ENCODE measurements around the gene INSYN2B.

The INSYN2B gene

GRCh38 chr5:169881702-169882303, 98.5 kb downstream of the INSYN2B start:
- DNase-seq = no peak

- DNase-seq = no peak
These were observed 99.5 kb downstream of the INSYN2B start for GRCh38 chr5:169880785-169881184.

- DNase-seq = no peak
These were observed 100.2 kb downstream of the INSYN2B start for GRCh38 chr5:169880012-169880663.

GRCh38 chr5:169876386-169876785, 103.9 kb downstream of the INSYN2B start:
- DNase-seq = no peak

- no peak for DNase-seq
These were observed 104.6 kb downstream of the INSYN2B start for GRCh38 chr5:169875731-169876130.

- DNase-seq = no peak
These were observed 105.1 kb downstream of the INSYN2B start for GRCh38 chr5:169875091-169875728.

- no peak for DNase-seq
These were observed 105.7 kb downstream of the INSYN2B start for GRCh38 chr5:169874621-169875020.

GRCh38 chr5:169873642-169874041, 106.7 kb downstream of the INSYN2B start:
- no peak for DNase-seq

GRCh38 chr5:169871826-169872490, 108.3 kb downstream of the INSYN2B start:
- DNase-seq = no peak

GRCh38 chr5:169870211-169870610, 110.1 kb downstream of the INSYN2B start:
- DNase-seq = no peak

GRCh38 chr5:169869066-169869465, 111.2 kb downstream of the INSYN2B start:
- no peak for DNase-seq

- DNase-seq = no peak
These were observed 112.9 kb downstream of the INSYN2B start for GRCh38 chr5:169867347-169867746.

- no peak for DNase-seq
These were observed 115.8 kb downstream of the INSYN2B start for GRCh38 chr5:169864483-169864882.

GRCh38 chr5:169862391-169862811, 117.9 kb downstream of the INSYN2B start:
- DNase-seq = no peak

GRCh38 chr5:169861934-169862333, 118.4 kb downstream of the INSYN2B start:
- no peak for DNase-seq

- DNase-seq = no peak
These were observed 118.9 kb downstream of the INSYN2B start for GRCh38 chr5:169861433-169861832.

- DNase-seq = no peak
These were observed 119.7 kb downstream of the INSYN2B start for GRCh38 chr5:169860585-169860984.

GRCh38 chr5:169856571-169856970, 123.7 kb downstream of the INSYN2B start:
- DNase-seq = no peak

GRCh38 chr5:169851321-169851850, 128.9 kb downstream of the INSYN2B start:
- no peak for DNase-seq

GRCh38 chr5:169850409-169850808, 129.9 kb downstream of the INSYN2B start:
- no peak for DNase-seq

GRCh38 chr5:169848792-169849191, 131.5 kb downstream of the INSYN2B start:
- DNase-seq = no peak

- no peak for DNase-seq
These were observed 132.0 kb downstream of the INSYN2B start for GRCh38 chr5:169848271-169848670.

GRCh38 chr5:169847519-169847918, 132.8 kb downstream of the INSYN2B start:
- no peak for DNase-seq

All from CD4-positive, alpha-beta T cell treated with Interleukin-17A for 4 hours (primary cell).